CD4-positive, alpha-beta T cell treated with Interleukin-6 at 100 ng/mL for 8 hours (primary cell): ENCODE data around the gene LITAF.
A peak's percentile ranks its signal among the peaks of the same experiment; 100 is the strongest.

ENCODE experiments used
- DNase-seq: peaks from one replicate; pipeline ENCODE4 v3.0.0-alpha.2; 2020; ENCODE audit warnings: mixed read lengths, low spot score

LITAF gene

GRCh38 chr16:11586856-11587642 lies at the start of gene LITAF:
TSS of gene LITAF (minus strand) at chr16:11586919. CDS start at chr16:11556730, 30,189 bp downstream.
- DNase-seq, result peak; percentile 48

GRCh38 chr16:11636172-11636721 lies 49.5 kb upstream of the LITAF start:
- no peak for DNase-seq

DNA sequence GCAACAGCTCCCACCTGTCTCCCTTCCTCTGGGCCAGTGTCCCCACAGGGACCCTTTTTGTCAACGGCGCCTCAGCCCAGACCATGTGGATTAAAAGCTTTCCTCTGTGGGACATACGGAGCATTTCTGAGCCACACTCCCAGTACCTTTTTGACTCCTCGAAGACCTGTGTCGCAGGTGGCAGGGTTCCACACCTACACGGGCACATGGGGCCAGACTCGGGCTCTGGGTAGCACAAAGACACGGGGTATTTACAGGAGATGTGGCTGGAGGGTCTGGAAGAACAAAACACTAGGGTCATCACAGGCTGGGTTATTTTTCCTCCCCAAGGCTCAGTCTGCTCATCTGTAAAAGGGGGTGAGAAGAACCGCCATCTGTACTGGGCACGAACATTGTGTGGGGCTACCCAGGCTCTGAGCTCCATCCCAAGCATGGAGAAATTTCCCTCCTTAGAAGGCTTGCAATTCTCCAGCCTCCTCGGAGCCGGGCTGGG lies 49.0 kb upstream of the LITAF start:
- no peak for DNase-seq

GRCh38 chr16:11635113-11635652 lies 48.5 kb upstream of the LITAF start:
- DNase-seq, result no peak

GRCh38 chr16:11634312-11634711 lies 47.6 kb upstream of the LITAF start:
- DNase-seq, result no peak

GRCh38 chr16:11633113-11633512 lies 46.4 kb upstream of the LITAF start:
- no peak for DNase-seq

DNA sequence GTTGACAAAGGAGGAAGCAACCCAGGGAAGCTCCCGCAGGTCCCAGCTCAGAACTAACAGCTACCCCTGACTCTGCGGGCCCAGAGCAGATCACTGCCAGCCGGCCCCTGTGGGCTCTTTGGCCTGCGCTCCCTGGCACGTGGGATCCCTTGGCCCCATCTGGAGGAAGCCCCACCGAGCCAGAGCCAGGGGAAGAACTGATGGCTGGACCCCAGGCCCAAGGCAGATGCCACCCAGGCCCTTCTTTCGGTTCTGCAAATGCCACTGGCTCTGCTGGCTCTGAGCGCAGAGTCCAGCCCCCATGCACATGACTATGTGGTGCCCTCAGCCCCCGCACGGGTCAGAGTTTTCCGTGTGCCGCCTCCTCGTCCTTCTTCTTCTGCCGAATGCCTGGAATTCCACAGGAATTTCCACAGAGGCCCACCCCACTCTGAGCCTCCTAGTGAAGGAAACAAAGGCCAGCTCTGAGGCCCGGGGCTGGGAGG lies 45.8 kb upstream of the LITAF start:
- no peak for DNase-seq

GRCh38 chr16:11631214-11631613 lies 44.5 kb upstream of the LITAF start:
- DNase-seq, result no peak

- DNase-seq, result no peak
Observed at GRCh38 chr16:11630768-11631056, 44.0 kb upstream of the LITAF start.

DNA sequence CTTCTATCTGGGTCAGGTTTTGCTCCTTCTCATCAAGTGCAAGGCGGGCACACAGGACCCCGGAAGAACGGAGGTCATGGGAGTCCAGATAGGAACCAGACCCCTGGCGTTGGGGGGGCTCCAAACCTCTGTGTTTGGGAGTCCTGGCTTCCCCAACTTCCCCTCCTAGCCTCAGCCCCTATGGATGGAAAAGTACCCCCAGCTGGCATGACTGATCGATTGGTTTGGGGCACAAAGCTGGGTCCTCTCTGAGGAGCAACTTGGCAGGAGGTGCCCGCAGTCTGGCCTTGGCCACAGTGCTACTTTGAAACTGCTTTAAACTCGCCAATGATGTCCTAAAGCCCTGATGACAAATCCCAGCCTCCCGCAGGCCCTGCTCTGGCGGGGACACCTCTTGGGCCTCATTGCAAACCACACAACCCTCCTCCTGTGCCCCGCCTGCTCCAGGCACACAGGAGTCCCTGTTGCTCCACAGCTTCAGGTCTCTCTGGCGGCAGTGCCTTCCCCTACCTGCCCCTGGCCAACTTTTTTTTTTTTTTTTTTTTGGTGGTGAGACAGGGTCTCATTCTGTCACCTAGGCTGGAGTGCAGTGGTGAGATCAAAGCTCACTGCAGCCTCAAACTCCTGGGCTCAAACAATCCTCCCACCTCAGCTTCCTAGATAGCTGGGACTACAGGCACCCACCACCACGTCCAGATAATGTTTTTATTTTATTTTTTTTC lies 43.5 kb upstream of the LITAF start:
- no peak for DNase-seq

- DNase-seq, result no peak
Observed at GRCh38 chr16:11629071-11630030, 42.6 kb upstream of the LITAF start.

DNA sequence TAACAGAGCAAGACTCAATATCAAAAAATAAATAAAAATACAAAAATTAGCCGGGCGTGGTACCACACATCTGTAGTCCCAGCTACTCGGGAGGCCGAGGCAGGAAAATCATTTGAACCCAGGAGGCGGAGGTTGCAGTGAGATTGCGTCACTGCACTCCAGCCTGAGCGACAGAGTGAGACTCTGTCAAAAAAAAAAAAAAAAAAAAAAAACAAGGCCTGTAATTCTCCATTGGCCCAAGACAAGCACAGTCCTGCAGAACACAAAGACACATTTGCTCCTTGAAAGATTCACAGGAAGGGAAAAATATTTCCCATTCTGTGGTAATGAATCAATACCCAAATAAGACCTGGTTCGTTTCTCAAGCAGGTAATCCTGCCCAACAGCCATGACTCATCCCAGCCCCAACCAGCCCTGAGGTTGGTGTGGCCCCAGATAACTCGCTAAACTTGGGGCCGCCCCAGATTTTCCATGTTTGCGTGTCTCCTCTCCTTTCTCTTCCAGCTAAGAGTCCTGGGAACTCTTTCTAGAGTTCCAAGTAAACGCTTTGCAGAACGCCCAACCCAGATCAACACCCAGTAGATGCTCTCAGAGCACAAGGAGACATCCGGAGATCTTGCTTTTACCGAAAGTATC lies 41.2 kb upstream of the LITAF start:
- DNase-seq, result no peak

- no peak for DNase-seq
Observed at GRCh38 chr16:11627292-11627663, 40.6 kb upstream of the LITAF start.

DNA sequence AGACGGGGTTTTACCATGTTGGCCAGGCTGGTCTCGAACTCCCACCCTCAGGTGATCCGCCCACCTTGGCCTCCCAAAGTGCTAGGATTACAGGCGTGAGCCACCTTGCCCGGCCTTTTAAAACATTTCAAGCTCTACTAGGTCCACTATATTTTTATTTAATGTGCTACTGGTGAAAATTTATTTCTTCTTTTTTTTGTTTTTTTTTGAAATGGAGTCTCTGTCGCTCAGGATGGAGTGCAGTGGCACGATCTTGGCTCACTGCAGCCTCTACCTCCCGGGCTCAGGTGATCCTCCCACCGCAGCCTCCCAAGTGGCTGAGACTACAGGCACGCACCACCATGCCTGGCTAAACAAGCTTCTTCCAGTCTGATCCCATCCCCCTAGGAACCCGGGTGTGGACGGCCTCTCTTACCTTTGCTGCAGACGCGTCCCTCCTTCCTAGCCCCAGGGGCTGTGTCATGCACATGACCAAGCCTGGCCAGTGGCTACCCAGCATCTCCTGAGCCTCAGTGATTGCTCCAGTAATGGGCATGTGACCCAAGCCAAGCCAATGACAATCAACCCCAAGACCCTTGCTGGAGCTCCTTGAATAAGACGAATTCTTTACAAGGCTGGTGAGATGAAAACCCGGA lies 40.1 kb upstream of the LITAF start:
- DNase-seq, result no peak

- no peak for DNase-seq
Observed at GRCh38 chr16:11625769-11626168, 39.0 kb upstream of the LITAF start.

- DNase-seq, result no peak
Observed at GRCh38 chr16:11624636-11625607, 38.2 kb upstream of the LITAF start.

- no peak for DNase-seq
Observed at GRCh38 chr16:11624205-11624604, 37.5 kb upstream of the LITAF start.

GRCh38 chr16:11621920-11622651 lies 35.4 kb upstream of the LITAF start:
- peak; percentile 77 for DNase-seq

DNA sequence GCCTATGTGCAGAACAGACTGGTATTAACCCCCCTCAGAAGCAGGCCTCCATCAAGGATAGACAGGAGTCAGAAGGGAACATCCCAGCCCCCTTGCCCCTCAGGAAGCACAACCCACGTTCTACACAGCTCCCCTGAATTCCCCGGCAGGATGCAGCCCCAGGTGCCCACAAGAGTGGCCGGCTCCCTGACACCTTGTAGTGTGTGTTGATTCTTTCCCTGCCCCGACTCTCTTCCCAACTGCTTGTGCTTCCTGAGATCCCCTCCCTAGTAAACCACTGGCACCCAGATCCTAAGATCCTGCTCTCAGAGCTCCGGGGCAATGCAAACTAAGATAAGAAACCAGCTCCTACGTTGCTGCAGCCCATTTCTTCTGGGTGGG lies 34.8 kb upstream of the LITAF start:
- no peak for DNase-seq
